ENCODE data around the gene MAGI2. TPM values are rescaled to one million over a fixed set of nuclear protein-coding genes. Genes with fewer than 3 reads are reported as not detected.

Gene MAGI2
- total and polyA plus RNA-seq, 2 donors (not counting 3 experiments of a cell fraction or from before 2014, with no cell fraction given), result 0.28 to 6.0 TPM

DNA sequence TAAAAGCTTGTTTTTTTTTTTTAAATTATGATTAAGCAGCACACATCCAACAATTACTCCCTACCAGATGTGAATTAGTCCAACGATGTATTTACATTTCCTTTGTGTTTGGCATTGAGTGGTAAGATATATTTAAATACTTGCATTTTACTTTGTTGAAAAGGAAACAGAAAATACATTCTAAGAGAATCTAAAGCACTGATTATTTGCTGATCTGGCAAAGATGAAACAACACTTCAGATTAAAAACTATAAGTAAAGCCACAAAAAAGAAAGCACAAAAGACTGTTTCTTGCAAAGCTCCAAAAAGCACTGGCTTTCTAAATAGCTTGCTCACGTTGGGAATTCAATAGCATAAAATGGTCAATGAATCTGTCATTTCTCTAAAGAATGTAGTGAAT is 1188.4 kb downstream of the MAGI2 start:
- no peaks in the 10 kb centered on the region for H3K36me3 ChIP-seq (ENCODE audit: control insufficient read depth in 2 of 2, extremely low read depth in 1 of 2, insufficient read depth in 2 of 2, low read length in 2 of 2)
- ChIA-PET CTCF (interaction anchor here (1.0 to 1.7 kb wide), 2 partner anchors 14 to 21 kb away, joined by 3 read pairs; no protein-coding TSS in a partner anchor), POLR2A (no interaction called here)
- TF ChIP-seq EZH2 (IDR thresholded peaks at IDR 0.05; ENCODE audit: borderline replicate concordance, low read depth, low read length, severe bottlenecking) (no peak), POLR2A (IDR thresholded peaks at IDR 0.05; ENCODE audit: low read depth, low read length) (no peak), MYC (IDR thresholded peaks at IDR 0.05; ENCODE audit: low read depth, low read length) (no peak), GATA2 (IDR thresholded peaks at IDR 0.05; ENCODE audit: insufficient read depth, insufficient read length, low read depth, low read length) (no peak), FOS (IDR thresholded peaks at IDR 0.05; ENCODE audit: borderline replicate concordance, insufficient read depth, low read length) (no peak), JUN (IDR thresholded peaks at IDR 0.05; ENCODE audit: borderline replicate concordance, insufficient read depth, insufficient read length, low read depth) (no peak), POLR2AphosphoS5 (IDR thresholded peaks at IDR 0.05; ENCODE audit: insufficient read depth, low read depth, low read length) (no peak)
- TF ChIP-seq, protein P1, sequence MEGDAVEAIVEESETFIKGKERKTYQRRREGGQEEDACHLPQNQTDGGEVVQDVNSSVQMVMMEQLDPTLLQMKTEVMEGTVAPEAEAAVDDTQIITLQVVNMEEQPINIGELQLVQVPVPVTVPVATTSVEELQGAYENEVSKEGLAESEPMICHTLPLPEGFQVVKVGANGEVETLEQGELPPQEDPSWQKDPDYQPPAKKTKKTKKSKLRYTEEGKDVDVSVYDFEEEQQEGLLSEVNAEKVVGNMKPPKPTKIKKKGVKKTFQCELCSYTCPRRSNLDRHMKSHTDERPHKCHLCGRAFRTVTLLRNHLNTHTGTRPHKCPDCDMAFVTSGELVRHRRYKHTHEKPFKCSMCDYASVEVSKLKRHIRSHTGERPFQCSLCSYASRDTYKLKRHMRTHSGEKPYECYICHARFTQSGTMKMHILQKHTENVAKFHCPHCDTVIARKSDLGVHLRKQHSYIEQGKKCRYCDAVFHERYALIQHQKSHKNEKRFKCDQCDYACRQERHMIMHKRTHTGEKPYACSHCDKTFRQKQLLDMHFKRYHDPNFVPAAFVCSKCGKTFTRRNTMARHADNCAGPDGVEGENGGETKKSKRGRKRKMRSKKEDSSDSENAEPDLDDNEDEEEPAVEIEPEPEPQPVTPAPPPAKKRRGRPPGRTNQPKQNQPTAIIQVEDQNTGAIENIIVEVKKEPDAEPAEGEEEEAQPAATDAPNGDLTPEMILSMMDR (IDR thresholded peaks at IDR 0.05; ENCODE audit: extremely low read depth in 1 of 2, insufficient read depth in 1 of 2, low read depth in 1 of 2, low read length in 2 of 2), result no peak
- TF ChIP-seq, protein P2, sequence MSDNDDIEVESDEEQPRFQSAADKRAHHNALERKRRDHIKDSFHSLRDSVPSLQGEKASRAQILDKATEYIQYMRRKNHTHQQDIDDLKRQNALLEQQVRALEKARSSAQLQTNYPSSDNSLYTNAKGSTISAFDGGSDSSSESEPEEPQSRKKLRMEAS (IDR thresholded peaks at IDR 0.05; ENCODE audit: insufficient read depth, insufficient read length), result no peak
- H3K4me3 ChIP-seq (replicated peaks in 1 of 3; ENCODE audit: insufficient read depth in 1 of 3, low read depth in 1 of 3, low read length in 3 of 3), result no peak overlapping the region
- H3K9ac ChIP-seq (replicated peaks; ENCODE audit: extremely low read depth, insufficient read depth, low read length), result no peak overlapping the region
- intact Hi-C loops (cut with micrococcal nuclease) (no loop called here), dilution Hi-C loops (cut with MboI; ENCODE audit: extremely low pct_ligation_motif_present, low sequenced_read_pairs) (no loop called here)
- FAIRE-seq (no peak), DNase-seq (ENCODE audit: low read depth, low spot score) (no peak)
- no peak overlapping the region for H3K27ac ChIP-seq (ENCODE audit: insufficient read depth, low read depth, low read length)
- H3K9me1 ChIP-seq (replicated peaks; ENCODE audit: control insufficient read depth, extremely low read depth, insufficient read depth, low read length), result no peaks in the 10 kb centered on the region
- H2AFZ ChIP-seq (ENCODE audit: low read depth, low read length), result no peak overlapping the region
- H3K79me2 ChIP-seq (ENCODE audit: control insufficient read depth, insufficient read depth, low read length), result no peaks in the 10 kb centered on the region
- peaks cover 0 to 2% of the 10 kb centered on the region in 2 experiments for H3K27me3 ChIP-seq (ENCODE audit: control insufficient read depth in 2 of 2, insufficient read depth in 2 of 2, low read length in 2 of 2)
- H3K4me1 ChIP-seq (ENCODE audit: control insufficient read depth, extremely low read depth, insufficient read depth, low read length), result no peaks in the 10 kb centered on the region
- H4K20me1 ChIP-seq (replicated peaks; ENCODE audit: control insufficient read depth, extremely low read depth, insufficient read depth, low read length), result no peaks in the 10 kb centered on the region
- H3K4me2 ChIP-seq (ENCODE audit: insufficient read depth, low read length), result no peak overlapping the region
- BruUV-seq (replicated peaks), result no TSS peak
- H3K9me3 ChIP-seq (replicated peaks; ENCODE audit: control insufficient read depth, insufficient read depth, low read length), result no peaks in the 10 kb centered on the region
